ENCODE results near the gene PRICKLE1. TPM values are rescaled to one million over a fixed set of nuclear protein-coding genes. Genes with fewer than 3 reads are reported as not detected.

Gene PRICKLE1
- polyA plus RNA-seq, 5 donors, result 40.4 to 60.7 (median 51.8) TPM

DNA sequence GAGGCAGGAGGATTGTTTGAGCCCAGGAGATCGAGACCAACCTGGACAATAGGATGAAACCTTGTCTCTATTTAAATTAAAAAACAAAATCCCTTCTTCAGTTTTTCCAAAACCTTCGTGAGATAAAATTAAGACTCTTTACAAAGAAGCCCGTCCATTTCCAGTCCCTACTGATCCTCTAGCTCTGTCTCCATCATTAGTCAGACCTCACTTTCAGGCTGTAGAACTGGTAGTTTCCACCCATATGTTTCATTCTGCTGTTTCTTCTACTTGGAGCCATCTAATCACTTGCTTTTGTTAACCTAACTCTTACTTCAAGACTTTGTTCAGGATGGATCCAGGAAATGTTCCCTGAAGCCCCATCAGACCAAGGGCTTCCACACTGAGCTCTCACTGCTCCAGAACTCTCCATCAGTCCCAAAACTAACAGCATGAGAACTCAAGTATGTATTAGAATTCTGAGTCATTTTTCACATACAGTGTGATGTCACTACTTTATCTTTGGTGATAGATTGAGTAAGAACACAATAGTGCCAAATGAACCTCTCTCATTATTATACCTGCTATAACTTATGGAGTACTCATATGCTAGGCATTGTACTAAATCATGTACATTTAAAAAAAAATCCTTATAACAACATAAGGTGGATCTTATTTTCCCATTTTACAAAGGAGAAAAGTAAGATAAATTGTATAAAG, 90.8 kb downstream of the PRICKLE1 start:
- DNase-seq, result no peak

DNA sequence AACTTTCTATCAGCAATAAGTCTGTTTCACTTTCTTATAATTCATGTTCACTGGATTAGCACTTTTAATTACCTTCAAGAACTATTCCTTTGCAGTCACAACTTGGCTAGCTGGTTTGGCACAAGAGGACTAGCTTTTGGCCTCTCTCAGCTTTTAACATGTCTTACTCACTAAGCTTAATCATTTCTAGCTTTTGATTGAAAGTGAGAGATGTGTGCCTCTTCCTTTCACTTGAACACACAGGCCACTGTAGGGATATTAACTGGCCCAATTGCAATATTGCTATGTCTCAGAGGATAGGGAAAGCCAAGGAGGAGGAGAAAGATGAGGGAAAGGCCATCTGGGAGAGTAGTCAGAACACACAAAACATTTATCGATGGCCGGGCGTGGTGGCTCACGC, 92.7 kb downstream of the PRICKLE1 start:
- no peak for DNase-seq

DNA sequence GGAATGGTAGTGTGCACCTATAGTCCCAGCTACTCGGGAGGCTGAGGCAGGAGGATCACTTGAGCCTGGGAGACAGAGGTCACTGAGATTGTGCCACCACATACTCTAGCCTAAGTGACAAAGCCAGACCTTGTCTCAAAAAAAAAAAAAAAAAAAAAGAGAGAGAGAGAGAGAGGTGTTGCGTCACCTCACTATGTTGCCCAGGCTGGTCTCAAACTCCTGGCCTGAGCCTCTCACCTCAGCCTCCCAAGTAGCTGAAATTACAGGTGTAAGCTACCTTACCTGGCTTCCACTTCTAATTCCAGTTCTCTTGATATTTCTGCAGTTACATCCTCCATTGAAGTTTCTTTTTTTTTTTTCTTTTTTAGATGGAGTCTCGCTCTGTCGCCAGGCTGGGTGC, 94.3 kb downstream of the PRICKLE1 start:
- DNase-seq, result no peak

DNA sequence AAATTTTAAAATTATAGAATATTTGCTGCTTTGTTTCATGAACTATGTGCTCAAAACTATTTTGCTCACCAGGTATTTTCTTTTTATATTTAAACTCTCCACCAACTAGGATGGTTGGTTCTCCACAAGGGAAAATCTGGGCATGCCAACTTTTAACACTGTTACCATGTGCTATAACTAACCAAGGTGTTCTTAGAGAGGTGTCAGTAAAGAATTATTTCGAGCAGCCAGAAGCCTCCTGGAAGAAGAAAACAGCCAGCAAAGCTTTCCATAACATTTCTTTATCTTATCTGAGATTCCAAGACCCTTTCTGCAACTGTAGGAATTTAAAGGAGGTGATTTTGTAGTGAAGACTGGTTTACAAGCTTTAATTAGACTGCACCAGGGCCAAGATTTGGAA, 97.3 kb downstream of the PRICKLE1 start:
- DNase-seq, result no peak

- no peak for DNase-seq
Measured at GRCh38 chr12:42490261-42490842, 99.2 kb downstream of the PRICKLE1 start.

- no peak for DNase-seq
Measured at GRCh38 chr12:42486407-42486806, 103.1 kb downstream of the PRICKLE1 start.

DNA sequence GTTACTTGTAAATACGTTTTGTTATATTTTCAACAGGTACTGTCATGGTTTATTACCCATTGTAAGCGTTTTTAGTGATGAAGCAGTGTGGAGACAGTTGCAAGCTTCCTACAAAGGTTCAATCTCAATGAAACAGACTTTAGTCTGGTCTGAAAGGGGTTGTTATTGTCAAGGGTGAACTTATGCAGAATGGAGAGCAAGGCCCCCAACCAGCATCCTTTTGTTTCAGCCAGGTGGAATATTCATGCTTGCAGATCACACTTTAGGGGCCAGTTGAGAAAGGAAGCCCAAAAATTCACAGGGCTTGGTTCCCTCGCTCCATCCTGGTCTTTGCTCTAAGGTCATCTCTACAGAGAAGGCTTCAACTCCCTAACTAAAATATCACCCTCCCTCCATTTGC, 103.7 kb downstream of the PRICKLE1 start:
- DNase-seq, result no peak

- no peak for DNase-seq
Measured at GRCh38 chr12:42484996-42485395, 104.5 kb downstream of the PRICKLE1 start.

DNA sequence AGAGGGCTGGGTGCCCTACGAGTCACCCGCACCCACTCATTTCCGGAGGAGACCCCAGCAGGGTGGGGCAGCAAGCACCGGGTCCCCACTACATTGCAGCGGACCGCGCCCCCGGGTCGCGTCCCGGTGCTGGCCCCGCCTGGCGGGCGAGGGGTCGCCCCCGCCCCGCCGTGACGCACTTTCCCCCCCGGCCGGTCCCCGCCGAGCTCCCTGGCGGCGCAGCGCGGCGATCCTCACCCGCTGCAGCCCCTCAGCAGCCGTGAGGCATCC, 106.1 kb downstream of the PRICKLE1 start:
- DNase-seq, result peak in 1 of 2 donors; percentile 65

DNA sequence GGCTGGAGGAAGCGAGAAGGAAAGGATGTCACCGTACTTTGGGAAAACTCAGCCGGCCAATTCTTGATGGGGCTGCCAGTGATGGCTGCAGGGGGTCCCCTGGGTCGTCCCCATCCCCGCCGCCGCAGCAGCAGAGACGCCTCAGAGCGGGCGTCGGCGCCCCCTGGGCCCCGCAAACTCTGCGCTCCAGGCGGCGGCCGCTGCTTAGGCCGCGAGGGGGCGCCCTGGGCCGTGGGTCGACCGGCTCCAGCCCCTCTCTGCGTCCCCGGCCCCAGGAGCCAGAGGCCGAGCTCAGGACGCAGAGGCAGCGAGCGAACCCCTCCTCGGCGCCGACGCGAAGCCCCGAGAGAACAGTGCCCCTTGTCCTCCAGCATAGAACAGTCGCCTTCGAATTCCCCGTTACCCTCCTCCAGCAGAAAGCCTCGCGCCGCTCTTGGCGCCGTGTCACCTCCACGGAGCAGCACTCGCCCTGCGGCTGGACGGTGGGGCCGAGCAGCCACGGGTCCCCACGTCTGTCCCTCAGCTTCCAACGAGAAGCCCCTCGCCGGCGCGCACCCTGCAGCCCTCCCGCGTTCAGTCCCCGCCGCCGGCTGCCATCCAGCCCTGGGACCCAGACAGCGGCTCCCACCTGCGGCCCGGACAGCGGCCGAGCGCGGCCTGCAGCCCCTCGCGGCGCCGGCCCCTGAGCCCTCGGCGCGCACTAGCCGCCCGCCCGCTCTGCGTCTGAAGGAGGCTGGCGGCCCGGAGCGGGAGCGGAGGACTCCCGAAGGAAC, 106.6 kb downstream of the PRICKLE1 start:
- DNase-seq, result peak; percentile 87

- DNase-seq, result peak; percentile 74 to 80
Measured at GRCh38 chr12:42482041-42482747, 107.4 kb downstream of the PRICKLE1 start.

DNA sequence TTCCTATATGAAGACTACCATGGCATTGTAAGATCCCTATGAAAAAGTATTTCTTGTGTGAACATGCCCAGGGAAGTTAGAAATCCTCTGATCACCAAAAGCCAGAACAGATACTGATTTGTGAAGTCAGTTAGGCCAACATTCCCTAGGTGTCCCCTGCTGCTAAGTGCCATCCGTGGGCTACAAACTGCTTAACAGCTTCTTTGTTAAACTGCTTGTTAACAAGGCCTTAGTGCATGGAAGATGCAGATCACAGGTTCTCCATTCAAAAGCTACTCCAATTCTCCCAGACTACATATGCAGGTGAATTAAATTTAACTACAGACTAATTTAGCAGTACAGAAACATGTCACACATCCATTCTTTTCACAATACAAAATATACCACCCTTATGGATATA, 108.2 kb downstream of the PRICKLE1 start:
- DNase-seq, result no peak

DNA sequence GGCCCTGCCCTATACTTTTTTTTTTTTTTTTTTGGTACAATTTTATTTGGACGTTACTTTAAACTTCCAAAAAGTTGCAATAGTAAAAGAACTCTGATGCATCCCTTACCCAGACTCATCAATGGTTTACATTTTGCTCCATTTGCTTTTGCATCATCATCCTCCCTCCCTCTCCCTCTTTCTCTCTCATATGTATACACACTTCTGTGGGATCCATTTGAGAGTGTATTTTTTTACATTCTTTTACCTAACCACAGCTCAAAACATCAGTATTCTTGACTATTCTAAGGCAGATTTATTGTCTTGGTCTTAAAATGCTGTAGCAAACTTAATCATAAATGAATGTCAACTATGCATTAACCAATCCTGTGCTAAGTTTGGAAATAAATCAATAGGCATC, 111.6 kb downstream of the PRICKLE1 start:
- no peak for DNase-seq

DNA sequence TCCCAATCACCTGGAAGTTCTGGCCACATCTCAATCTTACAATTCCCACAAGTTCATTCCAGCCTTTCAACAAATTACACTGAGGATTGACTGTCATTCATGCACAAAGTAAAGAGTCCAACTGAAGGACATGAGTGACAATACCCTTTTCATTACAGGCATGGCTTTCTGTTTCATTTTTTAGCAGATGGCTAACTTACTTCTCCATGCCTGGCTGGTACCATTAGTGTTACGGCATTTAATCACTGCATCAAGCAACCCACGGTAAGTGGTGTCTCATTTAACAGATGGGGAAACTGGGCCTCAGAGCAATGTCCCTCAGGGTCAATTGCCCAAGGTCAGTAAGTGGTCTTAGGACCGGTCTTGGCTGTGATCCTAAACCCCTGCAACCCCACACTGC, 114.4 kb downstream of the PRICKLE1 start:
- no peak for DNase-seq

- no peak for DNase-seq
Measured at GRCh38 chr12:42474391-42474790, 115.2 kb downstream of the PRICKLE1 start.

GRCh38 chr12:42473561-42473960, 116.0 kb downstream of the PRICKLE1 start:
- no peak for DNase-seq

GRCh38 chr12:42473130-42473529, 116.4 kb downstream of the PRICKLE1 start:
- no peak for DNase-seq

- DNase-seq, result no peak
Measured at GRCh38 chr12:42472376-42472775, 117.2 kb downstream of the PRICKLE1 start.

GRCh38 chr12:42469355-42470175, 120.0 kb downstream of the PRICKLE1 start:
- no peak for DNase-seq

GRCh38 chr12:42468921-42469320, 120.6 kb downstream of the PRICKLE1 start:
- DNase-seq, result no peak

DNA sequence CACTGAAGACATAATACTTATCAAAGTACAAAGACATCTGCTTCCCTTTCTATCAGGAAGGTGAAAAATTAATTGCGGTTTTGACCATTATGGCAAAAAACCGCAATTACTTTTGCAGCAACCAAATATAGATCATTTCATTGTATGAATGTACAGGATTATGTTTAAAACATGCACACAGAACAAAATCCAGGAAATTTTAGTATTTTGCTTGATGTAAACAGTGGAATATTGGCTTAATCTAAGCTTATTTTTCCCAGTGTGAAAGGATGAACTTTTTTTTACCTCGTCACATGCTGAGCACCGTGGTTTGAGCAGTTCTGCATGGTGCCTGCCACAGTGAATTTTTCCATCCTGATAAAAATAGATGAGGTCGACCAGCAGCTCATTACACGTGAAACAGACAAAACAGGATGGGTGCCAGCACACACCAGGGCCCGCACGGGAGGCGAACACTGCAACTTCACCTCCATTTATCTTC, 121.2 kb downstream of the PRICKLE1 start:
- DNase-seq, result no peak

GRCh38 chr12:42463671-42464070, 125.9 kb downstream of the PRICKLE1 start:
- no peak for DNase-seq
